HG03442 (cell line): ENCODE data around the gene CACNA2D3.

Experiments used
- ATAC-seq: cut with Tn5 transposase; IDR thresholded peaks from one replicate; pipeline ENCODE4 v1.9.1; 2021; ENCODE audit warnings: mild to moderate bottlenecking, moderate library complexity; ENCODE audit not compliant: unreplicated experiment

CACNA2D3 gene

DNA sequence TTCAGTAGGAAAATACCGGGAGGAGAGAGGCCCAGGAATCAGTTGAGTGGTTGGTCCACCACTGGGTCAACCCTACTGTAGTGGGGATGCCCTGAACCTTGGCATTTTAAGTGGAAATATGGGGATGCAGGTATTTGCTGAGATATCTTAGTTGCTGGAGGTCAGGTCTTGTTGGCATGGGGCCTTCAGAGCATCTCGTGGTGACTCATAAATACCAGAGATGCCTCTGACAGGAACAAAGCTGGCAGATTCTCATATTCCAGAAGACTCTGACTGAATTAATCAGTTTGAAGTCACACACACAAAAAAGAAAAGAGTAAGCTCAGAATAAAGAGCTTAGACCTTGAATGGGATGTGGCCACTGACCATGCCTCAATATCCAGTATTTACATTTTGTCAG, 91.6 kb downstream of the CACNA2D3 start:
- ATAC-seq = no peak

DNA sequence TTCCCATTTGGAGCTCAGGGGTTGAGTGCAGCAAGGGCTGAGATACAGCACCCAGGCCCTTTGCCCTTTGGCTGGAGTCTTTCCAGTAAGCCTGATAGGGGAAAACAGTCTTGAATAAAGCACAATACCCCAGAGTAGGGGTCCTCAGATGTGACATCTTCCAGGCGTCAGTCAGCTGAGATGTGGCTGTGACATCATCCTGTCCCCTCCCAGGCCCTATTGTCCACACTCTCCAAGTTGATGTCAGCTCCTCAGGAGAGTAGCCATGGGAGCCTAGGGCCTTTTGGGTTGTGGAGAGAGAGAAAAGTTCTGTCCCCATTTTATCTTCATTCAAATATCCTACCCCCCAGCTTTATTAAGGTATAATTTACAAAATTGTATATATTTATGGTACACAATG, 92.5 kb downstream of the CACNA2D3 start:
- ATAC-seq = no peak

DNA sequence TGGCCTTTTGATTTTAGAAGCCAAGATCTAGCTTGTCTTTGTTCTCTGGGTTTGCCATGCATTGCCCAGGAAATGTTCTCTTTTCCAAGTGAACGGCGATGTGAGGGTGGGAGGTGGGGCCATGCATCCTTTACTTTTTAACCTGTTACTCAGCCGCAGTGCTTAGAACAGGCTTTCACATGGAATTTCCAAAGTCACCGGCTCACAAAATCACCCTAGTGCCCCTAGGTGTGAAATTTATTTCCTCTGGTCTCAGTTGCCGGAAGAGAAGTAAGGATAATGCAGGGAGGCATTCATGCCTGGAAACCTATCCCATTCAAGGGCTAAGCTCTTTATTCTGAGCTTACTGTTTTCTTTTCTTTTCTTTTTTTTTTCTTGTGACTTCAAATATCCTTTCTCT, 93.2 kb downstream of the CACNA2D3 start:
- no peak for ATAC-seq

DNA sequence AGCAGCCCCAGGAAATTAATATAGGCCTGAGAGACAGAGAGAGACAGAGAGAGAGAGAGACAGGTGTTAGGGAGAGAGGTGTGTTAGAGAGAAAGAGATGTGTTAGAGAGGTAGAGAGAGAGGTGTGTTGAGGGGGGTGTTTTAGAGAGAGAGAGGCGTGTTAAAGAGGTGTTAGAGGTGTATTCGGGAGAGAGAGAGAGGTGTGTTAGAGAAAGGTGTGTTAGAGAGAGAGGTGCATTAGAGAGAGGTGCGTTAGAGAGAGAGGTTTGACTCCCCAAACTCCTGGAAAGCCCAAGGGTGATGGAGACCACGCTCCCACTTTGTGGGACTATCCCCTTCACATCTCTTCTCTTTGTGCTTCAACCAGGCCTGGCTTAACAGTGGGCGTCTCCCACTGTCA, 95.5 kb downstream of the CACNA2D3 start:
- ATAC-seq = no peak

DNA sequence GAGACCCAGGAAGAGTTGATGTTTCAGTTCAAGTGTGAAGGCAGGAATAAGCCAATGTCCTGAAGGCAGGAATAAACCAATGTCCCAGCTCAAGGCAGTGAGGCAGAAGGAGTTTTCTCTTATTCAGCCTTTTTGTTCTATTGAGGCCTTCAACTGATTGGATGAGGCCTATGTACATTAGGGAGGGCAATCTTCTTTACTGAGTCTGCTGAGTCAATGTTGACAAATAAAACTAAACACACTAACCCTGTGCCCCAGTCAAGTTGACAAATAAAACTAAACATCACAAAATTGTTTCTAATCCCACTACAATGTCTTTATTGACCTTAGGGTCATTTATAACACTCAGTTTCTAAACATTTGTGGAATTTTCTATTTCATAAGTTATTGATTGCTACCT, 100.0 kb downstream of the CACNA2D3 start:
- no peak for ATAC-seq

DNA sequence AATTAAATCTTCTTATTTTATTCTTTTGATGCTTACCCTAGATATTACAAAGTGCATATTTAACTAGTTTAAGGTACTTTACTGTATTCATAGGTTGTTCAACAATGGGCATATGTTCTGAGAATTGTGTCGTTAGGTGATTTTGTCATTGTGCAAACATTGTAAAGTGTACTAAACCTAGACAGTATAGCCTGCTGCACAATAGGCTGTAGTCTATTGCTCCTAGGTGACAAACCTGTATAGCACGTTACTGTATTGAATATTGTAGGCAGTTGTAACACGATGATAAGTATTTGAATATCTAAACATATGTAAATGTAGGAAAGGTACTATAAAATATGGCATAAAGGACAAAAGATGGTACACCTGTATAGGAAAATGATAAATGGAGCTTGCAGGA, 100.7 kb downstream of the CACNA2D3 start:
- no peak for ATAC-seq

DNA sequence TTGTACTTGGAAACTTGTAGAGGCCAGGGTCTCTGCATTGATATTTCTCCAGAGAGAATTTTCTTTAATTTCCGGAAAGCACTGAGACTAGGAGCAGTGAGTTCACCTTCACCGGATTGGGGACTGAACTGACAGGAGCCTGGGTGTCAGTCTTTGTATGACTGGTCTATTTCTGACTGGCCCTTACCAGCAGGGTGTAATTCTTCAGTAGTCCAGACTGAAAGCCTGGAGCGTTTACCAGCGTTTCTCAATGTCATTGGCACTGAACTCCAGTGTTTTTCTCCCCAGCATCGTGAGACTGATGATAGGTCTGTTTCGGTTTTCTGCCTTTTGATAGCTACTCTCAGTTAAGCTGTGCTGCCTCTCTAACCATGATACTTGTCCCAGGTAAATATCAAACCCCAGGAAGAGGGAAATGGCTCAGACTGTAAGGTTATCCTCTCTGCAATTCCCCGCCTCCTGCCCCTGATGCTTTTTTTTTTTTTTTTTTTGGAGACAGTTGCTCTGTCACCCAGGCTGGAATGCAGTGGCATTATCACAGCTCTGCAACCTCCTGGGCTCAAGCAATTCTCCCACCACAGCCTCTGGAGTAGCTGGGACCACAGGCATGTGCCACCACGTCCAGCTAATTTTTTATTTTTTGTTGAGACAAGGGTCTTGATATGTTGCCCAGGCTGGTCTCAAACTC, 103.6 kb downstream of the CACNA2D3 start:
- ATAC-seq = no peak

DNA sequence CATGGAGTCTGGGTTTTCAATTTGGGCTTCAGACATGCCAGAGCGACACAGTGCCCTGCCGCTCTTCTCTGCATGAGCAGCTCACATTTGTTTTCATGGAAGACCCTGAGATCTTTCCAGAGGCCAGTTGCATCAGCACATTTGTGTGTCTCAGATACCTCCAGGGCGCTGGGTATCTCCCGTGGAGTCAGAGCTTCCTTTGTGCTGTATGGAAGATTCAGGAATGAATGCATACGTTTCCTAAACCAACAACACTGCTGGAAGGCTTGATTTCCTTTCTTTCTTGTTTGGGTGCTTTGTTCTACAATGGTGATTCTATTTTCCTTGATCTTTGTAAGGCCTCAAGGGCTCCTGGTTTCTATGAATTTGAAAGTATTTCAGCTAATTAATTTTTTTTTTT, 106.5 kb downstream of the CACNA2D3 start:
- no peak for ATAC-seq

DNA sequence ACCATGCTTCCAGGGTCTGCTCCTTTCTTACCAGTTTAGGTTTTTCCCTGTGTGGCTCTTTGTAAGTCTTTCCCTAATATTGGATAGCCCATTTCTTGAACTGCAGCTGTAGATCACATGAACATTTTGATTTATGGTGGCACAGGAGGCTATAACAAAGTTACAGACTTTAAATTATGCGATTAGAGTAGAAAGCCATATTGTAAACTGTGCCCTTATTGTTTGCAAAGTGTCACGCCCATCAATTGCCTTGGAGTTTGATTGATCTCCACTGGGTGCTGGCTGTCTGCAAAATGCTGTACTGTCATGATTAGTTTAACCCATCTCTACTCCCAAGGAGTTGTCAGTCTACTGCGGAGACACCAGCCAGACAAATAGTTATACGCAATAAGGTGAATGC, 110.3 kb downstream of the CACNA2D3 start:
- ATAC-seq = no peak

DNA sequence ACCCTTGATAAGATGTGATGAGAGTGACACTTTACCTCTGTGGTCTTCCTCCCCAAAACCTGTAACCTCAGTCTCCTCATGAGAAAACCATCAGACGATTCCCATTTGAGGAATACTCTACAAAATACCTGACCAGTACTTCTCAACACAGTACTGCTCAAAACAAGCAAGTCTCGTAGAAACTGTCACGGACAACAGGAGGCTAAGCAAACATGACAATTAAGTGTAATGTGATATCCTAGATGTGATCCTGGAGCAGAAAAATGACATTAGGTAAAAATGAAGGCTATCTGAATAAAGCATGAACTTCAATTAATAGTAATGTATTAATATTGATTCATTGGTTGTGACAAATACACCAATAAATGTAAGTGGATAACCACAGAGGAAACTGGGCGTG, 113.6 kb downstream of the CACNA2D3 start:
- no peak for ATAC-seq

DNA sequence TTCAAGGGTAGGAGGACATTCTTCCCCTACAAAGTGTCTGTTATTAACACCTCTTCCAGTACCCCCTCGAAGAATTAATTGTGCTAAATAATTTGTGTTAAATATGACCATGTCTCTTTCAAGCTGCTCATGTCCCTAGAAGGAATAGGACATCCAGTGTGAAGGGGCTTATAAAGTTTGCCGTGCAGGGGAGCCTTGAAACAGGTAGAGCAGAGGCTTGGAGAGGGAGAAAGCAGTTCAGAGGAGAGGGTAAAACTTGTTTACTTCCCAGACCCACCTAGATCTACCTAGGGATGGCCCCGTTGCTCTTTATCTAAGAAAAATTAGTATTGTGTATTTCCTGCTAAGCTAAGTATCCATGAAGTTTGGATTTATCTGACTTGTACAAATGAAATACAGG, 114.8 kb downstream of the CACNA2D3 start:
- no peak for ATAC-seq

DNA sequence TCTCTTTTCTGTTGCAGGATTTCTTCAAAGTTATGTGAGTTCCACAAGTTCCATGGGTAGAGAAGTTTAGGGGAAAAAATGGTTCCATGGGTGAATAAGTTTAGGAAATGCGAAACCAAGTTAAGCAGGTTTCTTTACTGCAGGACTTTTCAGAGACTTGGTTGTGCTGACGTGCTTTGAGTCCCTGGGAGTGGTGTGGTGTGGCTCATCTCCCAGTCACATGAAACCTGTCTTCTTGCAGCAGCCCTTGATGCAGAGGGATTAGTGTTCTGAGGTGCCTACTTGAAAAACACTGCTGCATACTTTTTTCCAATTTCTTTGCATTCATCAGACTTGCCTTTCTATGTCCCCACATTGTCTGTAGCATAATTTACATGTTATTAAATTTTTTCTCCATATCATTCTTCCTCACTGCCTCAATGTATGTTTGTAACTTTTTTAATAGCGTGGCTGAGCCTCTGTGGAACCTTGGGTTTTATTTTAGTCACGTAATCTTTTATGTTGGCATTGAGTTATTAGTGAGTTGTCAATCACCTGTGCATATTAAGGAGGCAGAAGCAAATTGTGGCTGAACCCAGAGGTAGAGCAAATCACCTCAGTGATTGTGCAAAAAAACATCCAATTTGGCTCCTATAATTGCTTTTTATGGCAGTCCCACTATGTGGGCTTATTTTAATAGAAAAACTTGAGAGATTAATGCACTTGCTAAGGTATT, 115.6 kb downstream of the CACNA2D3 start:
- ATAC-seq = no peak

DNA sequence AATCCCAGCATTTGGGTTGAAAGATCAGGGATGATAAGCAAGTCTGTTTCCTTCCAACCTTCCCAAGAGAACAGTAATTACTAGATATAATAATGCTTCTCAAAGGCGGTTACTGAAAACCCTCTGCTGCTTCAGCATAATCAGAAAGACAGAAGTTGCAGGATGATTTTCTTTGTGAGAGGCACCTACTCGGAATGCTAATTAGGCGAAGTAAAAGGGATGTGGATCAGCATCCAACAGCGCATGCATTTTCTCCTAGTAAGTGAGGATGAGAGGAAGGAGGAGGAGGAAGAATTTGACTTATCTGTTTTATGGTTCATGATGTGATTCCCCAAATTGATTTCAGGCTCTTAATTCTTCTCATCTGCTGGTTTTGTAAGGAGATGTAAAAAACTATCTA, 118.0 kb downstream of the CACNA2D3 start:
- ATAC-seq = no peak

DNA sequence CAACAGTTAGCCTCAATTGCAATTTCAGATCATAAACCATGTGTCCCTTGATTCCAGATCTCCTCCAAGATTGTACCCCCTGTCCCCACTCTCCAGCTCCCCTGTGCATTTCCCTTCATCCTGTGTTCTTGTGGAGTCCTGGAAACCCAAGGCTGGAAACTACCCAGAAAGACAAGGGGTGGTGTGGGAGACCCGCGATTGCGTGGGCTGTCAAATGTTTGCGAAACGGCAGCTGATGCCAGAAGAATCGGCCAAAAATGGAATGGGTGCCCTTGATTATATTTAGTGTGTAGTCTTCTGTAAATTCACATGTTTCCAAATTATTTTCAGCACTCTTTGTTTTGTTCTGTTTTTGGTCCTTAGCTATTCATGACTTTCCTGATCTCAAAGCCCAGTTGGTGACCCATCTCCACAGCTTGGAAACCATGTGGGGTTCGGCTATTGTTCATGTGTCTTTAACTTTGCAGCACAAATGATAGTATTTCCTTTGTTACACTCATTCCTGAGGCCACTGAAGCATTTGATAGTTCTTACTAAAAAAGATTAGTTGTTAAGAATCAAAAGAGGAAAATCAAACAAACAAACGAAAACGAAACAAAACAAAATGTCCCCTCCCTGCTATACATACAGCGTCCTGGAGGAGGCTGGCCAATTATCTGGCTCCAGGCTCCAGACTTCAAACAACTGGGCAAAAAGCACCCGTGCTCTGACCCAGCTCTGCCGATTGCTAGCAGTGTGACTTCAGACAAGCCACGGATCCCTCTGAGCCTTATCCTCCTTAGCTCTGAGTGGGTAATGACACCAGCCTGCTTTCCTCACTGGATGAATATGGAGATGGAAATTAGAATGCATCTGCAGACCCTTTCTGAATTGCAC, 120.9 kb downstream of the CACNA2D3 start:
- ATAC-seq = no peak

DNA sequence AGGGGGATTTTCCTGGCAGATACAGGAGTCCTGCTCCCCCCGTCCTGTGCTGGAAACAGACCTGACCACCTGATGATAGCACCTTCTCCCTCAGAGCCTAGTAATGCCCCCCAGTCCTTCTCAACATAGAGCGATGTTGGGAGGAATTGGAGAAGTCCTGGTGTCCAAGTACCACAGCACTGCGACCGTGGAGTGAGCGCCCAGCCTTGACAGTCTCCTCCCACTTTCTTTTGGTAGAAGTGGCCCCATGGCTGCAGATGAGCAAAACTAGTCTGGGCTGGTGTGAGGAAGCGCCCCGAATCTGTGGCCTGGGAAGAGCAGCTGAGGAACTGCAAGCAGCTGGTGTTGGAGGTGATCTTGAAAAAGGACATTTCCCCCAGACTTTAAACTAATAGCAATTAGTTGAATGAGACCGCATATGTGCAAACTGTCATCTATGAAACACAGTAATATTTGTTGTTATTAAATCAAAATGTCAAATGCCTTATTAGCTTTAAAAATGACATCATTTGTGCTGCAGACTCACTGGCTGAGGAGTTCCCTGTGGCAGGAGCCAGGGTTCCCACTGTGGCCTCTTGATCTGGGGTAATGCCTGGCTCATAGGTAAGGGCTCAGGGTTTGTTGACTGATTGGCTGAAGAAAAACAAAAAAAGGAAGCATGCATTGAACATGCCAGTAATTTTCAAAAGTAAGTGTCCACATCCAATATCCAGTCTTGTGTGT, 121.8 kb downstream of the CACNA2D3 start:
- ATAC-seq = no peak

DNA sequence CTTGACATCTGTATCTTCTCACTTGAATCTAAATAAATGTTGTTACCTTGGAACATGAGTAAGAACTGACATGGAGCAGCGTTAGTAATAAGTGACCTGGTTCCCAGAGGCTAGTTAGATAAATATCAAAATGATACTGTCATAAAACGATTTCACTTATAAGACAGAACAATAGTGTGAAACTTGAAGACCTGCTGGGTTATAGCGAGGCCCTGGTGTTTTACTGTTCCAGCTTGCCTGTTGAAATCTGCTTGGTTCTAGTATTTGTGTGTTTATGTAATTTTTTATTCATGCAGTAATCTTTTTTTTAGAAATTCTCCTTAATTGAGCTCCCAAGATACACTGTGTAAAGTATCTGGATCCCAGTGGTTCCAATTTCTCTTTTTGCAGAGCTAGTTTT, 129.4 kb downstream of the CACNA2D3 start:
- ATAC-seq = no peak

DNA sequence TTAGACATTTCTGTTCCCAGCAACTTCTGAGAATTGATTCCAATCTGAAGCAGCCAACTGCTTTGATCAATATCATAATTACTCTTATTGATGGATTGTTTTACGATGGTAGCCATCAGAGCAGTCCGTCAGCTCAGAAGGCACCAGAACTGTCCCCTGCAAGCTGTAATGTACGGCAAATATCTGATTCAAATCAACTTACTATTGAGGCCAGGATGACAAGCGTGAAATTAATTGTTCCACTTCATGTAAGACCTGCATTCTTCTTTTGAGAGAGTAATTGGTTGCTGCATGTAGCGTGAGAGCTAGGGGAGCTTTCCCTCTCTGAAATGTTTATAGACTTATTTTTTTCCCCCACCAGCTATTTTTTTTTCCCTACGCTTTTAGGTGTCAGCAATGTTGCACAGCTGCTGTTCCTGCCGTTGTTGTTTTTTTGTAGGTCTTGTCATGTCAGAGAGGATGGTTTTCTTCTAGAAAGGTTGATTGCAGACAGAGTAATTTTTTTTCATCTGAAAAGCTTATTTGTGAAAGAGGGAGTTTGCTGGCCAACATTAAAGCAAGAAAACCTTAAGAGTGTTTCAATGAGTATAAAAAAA, 134.9 kb downstream of the CACNA2D3 start:
- no peak for ATAC-seq

DNA sequence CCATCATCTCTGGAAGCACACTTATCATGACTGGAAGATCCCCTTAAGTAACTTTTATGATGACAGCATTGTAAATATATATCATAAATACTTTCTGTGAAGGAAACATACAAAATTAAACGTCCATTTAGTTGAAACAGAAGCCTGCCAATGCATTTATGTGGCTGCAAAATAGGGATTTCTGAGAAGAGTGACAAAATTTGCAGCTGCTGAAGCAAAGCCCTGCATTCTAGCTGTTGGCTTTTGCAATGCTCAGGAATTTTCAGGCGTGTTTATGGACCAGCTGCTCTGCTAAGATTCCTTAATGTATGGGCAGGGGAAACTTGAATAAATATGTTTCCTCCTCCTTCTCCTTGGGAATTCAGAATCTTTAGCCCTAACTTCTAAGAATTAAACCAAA, 137.3 kb downstream of the CACNA2D3 start:
- no peak for ATAC-seq

DNA sequence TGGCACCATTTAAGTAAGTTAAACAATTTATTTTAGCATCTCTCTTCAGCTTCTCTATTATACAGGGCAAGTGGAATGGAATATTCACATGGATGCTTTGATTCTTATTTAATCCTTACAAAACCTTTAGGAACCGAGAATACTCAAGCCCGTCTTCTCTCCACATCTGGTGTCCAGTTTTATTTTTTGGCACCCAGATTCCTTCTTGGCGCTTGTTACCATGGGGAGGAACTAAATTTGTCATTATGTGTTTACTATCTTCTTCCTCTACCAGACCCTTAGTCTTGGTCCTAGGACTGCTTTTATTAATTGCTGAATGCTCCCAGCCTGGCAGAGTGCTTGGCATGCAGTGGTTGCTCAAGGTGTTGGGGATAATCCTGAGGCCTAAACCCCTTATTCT, 138.8 kb downstream of the CACNA2D3 start:
- ATAC-seq = no peak

DNA sequence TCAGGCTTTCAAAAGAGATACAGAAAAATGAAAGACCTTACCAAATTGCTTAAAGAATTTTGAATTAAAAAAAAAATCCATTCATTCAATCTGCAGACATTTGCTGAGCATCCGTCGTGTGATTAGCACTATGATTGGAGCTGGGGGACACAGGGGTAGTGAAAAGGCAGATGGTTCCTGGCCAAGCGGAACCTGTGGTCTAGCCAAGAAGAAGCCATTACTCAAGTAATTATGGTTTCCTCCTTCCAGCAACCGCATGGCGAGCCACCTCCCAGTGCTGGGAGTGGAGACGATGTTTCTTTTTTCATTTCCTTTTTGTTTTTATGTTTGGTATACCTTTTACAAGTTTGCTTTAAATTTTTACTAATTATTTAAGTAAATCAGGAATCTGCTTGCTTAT, 140.2 kb downstream of the CACNA2D3 start:
- no peak for ATAC-seq

DNA sequence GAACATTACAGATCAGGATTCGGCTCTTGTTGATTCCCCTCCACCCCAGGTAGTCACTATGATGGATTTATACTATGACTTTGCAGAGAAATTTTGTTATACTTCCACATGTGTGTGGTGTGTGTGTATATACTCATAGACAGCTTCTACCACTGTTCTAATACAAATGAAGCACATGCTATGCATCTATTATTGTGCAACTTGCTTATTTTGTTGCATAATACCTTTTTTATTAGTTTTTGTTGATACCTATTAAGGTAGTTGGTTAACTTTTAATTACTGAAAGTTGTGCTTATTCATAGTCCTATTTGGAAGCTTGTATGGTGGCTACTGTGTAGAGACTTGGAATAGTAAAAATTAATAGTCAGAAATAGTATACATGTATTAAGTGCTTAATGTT, 140.6 kb downstream of the CACNA2D3 start:
- ATAC-seq = no peak
